Measurements from ENCODE around the gene PARD3B.

Gene PARD3B

DNA sequence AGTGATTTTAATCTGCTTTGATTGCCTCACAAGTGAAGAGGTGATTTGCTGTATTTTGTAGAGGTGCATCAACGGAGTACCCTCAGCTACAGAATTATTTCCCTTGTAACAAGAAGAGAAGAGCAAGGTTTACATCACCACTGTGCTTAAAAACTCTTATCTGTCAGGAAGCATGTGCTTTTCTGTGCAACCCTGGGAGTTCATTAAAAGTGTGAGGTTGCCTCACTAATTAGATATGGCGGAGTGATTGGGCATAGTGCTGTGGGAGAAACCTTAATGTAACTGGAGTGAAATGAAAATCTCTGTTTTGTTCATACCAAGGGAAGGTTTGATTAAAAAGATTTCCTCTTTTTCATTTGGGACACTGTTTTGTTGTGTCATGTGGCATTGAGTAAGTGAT is 544.7 kb downstream of the PARD3B start:
- DNase-seq (ENCODE audit: low spot score): no peak
- no peak overlapping the region for H3K4me3 ChIP-seq
- no peak overlapping the region for H3K27ac ChIP-seq
- TF ChIP-seq, protein P1, sequence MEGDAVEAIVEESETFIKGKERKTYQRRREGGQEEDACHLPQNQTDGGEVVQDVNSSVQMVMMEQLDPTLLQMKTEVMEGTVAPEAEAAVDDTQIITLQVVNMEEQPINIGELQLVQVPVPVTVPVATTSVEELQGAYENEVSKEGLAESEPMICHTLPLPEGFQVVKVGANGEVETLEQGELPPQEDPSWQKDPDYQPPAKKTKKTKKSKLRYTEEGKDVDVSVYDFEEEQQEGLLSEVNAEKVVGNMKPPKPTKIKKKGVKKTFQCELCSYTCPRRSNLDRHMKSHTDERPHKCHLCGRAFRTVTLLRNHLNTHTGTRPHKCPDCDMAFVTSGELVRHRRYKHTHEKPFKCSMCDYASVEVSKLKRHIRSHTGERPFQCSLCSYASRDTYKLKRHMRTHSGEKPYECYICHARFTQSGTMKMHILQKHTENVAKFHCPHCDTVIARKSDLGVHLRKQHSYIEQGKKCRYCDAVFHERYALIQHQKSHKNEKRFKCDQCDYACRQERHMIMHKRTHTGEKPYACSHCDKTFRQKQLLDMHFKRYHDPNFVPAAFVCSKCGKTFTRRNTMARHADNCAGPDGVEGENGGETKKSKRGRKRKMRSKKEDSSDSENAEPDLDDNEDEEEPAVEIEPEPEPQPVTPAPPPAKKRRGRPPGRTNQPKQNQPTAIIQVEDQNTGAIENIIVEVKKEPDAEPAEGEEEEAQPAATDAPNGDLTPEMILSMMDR (IDR thresholded peaks at IDR 0.05): no peak

DNA sequence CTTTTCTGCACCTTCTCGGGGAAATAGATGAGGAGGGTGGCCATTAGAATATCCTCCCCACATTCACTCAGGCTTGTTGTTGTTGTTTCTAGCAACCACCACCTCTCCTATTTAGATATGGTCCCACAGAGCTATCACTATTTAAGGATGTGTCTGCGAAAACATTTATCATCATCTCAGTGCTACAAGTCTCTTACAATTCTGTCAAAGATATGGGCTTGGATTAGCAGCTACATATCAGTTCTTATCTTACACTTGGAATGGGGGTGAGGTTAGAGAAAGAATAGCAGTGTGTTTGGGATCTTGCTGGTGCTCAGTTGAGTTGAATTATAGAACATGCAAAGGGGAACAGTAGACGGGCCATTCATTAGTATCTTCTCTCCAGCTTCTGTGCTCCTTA is 546.1 kb downstream of the PARD3B start:
- no peak overlapping the region for H3K27ac ChIP-seq
- DNase-seq (ENCODE audit: low spot score): no peak
- TF ChIP-seq, protein P1 (IDR thresholded peaks at IDR 0.05): no peak
- no peak overlapping the region for H3K4me3 ChIP-seq

DNA sequence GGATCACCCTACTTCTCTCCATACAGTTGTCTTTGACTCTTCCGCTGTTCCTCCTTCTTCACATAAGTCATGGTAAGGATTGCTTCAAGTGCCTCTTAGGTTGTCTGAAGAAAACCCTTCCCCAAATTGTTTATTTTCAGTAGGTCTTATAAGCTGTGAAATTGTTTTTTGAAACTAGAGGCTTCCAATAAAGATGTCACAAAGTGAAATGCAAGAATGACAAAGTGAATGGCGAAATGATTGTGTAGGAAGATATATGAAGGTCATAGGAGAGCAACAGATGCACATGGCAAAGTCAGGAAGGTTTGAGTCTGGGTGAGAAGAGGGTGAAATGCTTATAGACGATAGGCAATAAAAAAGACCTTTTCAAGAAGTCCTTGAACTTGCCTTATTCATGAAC is 548.8 kb downstream of the PARD3B start:
- Histone ChIP-seq H3K27ac (no peak overlapping the region), H3K4me3 (no peak overlapping the region)
- TF ChIP-seq, protein P1 (IDR thresholded peaks at IDR 0.05): no peak
- DNase-seq (ENCODE audit: low spot score): no peak

DNA sequence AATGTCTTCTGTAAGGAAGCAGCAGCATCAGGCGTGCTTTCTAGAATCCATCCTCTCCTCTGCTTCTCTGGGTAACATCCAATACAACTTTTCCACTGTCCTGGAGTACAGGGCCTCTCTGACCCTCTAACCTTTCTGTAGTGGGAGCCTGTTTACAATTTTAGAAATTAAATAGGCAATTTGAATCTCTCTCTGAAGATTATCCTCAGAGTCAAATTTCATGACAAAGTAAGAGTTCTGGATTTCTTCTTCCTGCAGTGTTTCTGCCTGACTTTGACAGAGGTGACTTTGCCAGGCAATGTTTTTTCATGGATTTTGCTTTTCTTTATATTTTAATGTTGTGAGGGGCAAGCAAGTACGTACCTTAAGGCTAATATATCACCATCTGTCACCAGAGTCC is 558.4 kb downstream of the PARD3B start:
- H3K4me3 ChIP-seq: no peak overlapping the region
- no peak overlapping the region for H3K27ac ChIP-seq
- TF ChIP-seq, protein P1 (IDR thresholded peaks at IDR 0.05): no peak
- no peak for DNase-seq (ENCODE audit: low spot score)

DNA sequence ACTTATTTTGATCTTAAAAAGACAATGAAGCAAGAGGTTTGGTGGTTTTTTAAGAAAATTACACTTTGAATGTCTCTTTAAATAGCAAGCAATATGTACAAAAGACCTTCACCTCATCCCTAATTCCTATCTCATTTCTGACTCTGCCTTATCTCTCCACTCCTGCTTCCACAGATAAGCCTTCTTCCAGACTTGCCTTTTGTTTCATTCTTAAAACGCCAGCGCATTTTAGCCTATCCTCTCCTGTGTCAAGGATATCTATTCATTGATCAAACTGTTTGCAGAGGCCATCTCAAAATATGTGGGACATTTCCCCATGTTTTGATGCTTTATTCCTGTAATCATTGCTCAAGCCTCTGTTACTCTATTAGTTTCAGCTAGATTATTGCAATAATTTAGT is 562.5 kb downstream of the PARD3B start:
- Histone ChIP-seq H3K4me3 (no peak overlapping the region), H3K27ac (no peak overlapping the region)
- TF ChIP-seq, protein P1 (IDR thresholded peaks at IDR 0.05): no peak
- no peak for DNase-seq (ENCODE audit: low spot score)

DNA sequence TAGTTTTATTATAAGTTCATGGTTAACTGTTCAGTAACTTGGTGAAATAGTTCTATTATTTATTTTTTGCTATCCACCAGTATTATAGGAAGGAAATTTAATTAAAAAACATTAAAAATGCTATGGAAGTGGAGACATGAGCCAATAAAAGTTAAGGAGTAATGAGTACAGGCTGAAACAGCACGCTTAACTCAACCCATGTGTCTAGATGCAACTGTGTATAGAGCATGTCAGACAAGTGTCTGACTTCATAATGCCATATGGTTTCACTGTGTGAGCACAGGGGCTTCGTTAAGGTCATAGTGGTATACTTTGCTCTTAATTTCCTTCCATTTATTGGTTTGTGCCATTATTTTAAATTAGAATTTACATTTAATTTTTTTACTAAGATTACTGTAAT is 570.2 kb downstream of the PARD3B start:
- DNase-seq (ENCODE audit: low spot score): no peak
- Histone ChIP-seq H3K4me3 (no peak overlapping the region), H3K27ac (no peak overlapping the region)
- TF ChIP-seq, protein P1 (IDR thresholded peaks at IDR 0.05): no peak

DNA sequence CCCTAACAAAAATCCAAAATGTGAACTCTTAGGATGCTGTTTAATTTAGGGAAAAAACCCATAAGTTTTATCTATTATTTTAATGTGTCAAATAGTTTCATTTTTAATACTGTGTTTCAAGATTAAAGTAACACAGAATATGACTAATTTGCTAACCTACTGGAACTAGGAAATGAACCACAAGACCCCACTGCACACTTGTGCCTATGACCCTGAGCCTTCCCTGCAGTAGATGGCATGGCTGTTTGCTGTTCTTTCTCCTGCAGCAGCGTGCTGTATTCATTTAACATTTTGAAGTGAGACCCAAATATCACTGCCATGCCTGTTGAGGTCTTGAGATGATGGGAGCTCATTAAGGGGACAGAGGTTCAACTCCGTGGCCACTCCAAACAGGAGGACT is 571.9 kb downstream of the PARD3B start:
- TF ChIP-seq, protein P1 (IDR thresholded peaks at IDR 0.05): no peak
- no peak overlapping the region for H3K27ac ChIP-seq

More for the DNA sequence above, 571.9 kb downstream of the PARD3B start:
- DNase-seq (ENCODE audit: low spot score): no peak
- H3K4me3 ChIP-seq: no peak overlapping the region
